GM23248 (cell line): ENCODE data around the gene PIP4K2A.

Experiments used
- EZH2 ChIP-seq: fragments of 200-600 bp; sonication (generic); IDR thresholded peaks from 2 replicates; pipeline ENCODE4 v1.6.1; 2018; ENCODE audit warnings: antibody characterized with exemption, mild to moderate bottlenecking; ENCODE audit not compliant: insufficient read depth, poor library complexity, severe bottlenecking
- EZH2phosphoT487 ChIP-seq: fragments of 200-600 bp; sonication (generic); IDR thresholded peaks from 2 replicates; pipeline ENCODE4 v1.6.1; 2018; ENCODE audit warnings: antibody characterized with exemption, moderate library complexity, mild to moderate bottlenecking, low read depth; ENCODE audit not compliant: insufficient read depth

DNA sequence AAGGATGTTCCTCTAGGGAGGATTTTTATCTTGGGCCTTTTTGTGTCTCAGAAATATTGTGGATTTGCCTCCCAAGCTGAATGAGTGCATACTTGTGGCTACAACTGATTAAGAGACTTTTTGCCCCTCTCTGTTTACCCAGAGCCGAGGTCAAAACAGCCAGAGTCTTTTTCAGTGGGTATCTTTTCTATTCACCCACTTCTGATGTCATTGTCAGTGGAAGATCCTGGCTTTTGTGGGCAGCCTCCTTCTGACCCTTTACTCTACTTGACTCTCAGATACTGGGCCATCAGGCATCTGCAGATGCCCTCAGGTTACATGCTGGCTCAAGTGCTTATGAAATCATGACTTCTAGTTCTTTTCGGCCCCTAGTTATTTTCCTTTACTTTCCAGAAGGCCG is 19.6 kb upstream of the PIP4K2A start:
- TF ChIP-seq EZH2 (no peak), EZH2phosphoT487 (no peak)
